RWPE2 (cell line): Measurements from ENCODE around the gene TMED7.

Source experiments
- ATAC-seq: fragments of 200-7000 bp; cut with Tn5 transposase; 3 replicates; pipeline ENCODE4 v1.9.1; 2021; ENCODE audit warnings: low read depth
- DNase-seq: peaks from one replicate; pipeline ENCODE4 v3.0.0-alpha.2; 2020; ENCODE audit warnings: low spot score
- H3K27ac ChIP-seq: fragments of 450-650 bp; 2 replicates; pipeline ENCODE4 v1.5.1; 2017; ENCODE audit warnings: mild to moderate bottlenecking; ENCODE audit not compliant: poor library complexity, severe bottlenecking
- H3K27me3 ChIP-seq: fragments of 250-450 bp; sonication (Bioruptor Pico); 2 replicates; pipeline ENCODE4 v1.5.1; 2021; ENCODE audit warnings: mild to moderate bottlenecking, moderate library complexity; ENCODE audit not compliant: insufficient read depth, poor library complexity, severe bottlenecking
- H3K36me3 ChIP-seq: fragments of 250-450 bp; sonication (Bioruptor Pico); 2 replicates; pipeline ENCODE4 v1.5.1; 2020; ENCODE audit warnings: low read depth, mild to moderate bottlenecking, moderate library complexity
- H3K4me1 ChIP-seq: fragments of 250-450 bp; sonication (Bioruptor Pico); 2 replicates; pipeline ENCODE4 v1.5.1; 2021; ENCODE audit warnings: mild to moderate bottlenecking, moderate library complexity; ENCODE audit not compliant: insufficient read depth, poor library complexity, severe bottlenecking
- H3K4me3 ChIP-seq: fragments of 250-450 bp; sonication (Bioruptor Pico); 2 replicates; pipeline ENCODE4 v1.5.1; 2021; ENCODE audit warnings: mild to moderate bottlenecking, moderate library complexity; ENCODE audit not compliant: severe bottlenecking
- H3K9me3 ChIP-seq: fragments of 250-450 bp; sonication (Bioruptor Pico); 2 replicates; pipeline ENCODE4 v1.5.1; 2021; ENCODE audit warnings: mild to moderate bottlenecking, moderate library complexity; ENCODE audit not compliant: severe bottlenecking
- CTCF ChIP-seq: fragments of 450-650 bp; IDR thresholded peaks from one replicate; pipeline ENCODE4 v1.5.1; 2017; ENCODE audit warnings: mild to moderate bottlenecking, moderate library complexity; ENCODE audit not compliant: poor library complexity, severe bottlenecking

TMED7 gene

GRCh38 chr5:115565233-115565632 is 60.6 kb downstream of the TMED7 start:
- Histone ChIP-seq H3K36me3 (no peaks in the 10 kb centered on the region), H3K27me3 (no peaks in the 10 kb centered on the region), H3K4me3 (no peak overlapping the region), H3K27ac (no peak overlapping the region), H3K4me1 (no peaks in the 10 kb centered on the region), H3K9me3 (no peaks in the 10 kb centered on the region)
- peak; percentile 33; the same call in 1 of the 3 replicates for ATAC-seq
- TF ChIP-seq CTCF, result no peak
- DNase-seq, result no peak
